ENCODE data around the gene C1GALT1.
"Not testable (repeated sequence)": the region's sequence is repeated elsewhere in the genome, so short reads cannot be mapped to it uniquely, and the experiment has no call there.

The C1GALT1 gene

GRCh38 chr7:7173956-7174632 is 8.2 kb upstream of the C1GALT1 start:
- no peak for DNase-seq

- DNase-seq: no peak
Measured at GRCh38 chr7:7175075-7175695, 7.2 kb upstream of the C1GALT1 start.

- DNase-seq: no peak
Measured at GRCh38 chr7:7176406-7177043, 5.8 kb upstream of the C1GALT1 start.

- DNase-seq: no peak
Measured at GRCh38 chr7:7177044-7177517, 5.3 kb upstream of the C1GALT1 start.

- DNase-seq: no peak
Measured at GRCh38 chr7:7178081-7178480, 4.3 kb upstream of the C1GALT1 start.

- no peak for DNase-seq
Measured at GRCh38 chr7:7178906-7179305, 3.4 kb upstream of the C1GALT1 start.

GRCh38 chr7:7180725-7181449 is 1.5 kb upstream of the C1GALT1 start:
- DNase-seq: no peak

- peak in 1 of 2 experiments; percentile 37 for DNase-seq
Measured at GRCh38 chr7:7181519-7182155, 707 bp upstream of the C1GALT1 start.

GRCh38 chr7:7183061-7183837 is 905 bp downstream of the C1GALT1 start:
- peak; percentile 17 to 60 for DNase-seq

- no peak for DNase-seq
Measured at GRCh38 chr7:7183838-7184463, 1.6 kb downstream of the C1GALT1 start.

- DNase-seq: peak in 1 of 2 experiments; percentile 1
Measured at GRCh38 chr7:7185371-7185989, 3.1 kb downstream of the C1GALT1 start.

- no peak for DNase-seq
Measured at GRCh38 chr7:7188091-7188490, 5.7 kb downstream of the C1GALT1 start.

GRCh38 chr7:7188742-7189141 is 6.4 kb downstream of the C1GALT1 start:
- no peak for DNase-seq

GRCh38 chr7:7190142-7190541 is 7.8 kb downstream of the C1GALT1 start:
- DNase-seq: no peak

- no peak for DNase-seq
Measured at GRCh38 chr7:7191137-7191536, 8.8 kb downstream of the C1GALT1 start.

GRCh38 chr7:7192798-7193788 is 10.7 kb downstream of the C1GALT1 start:
- not testable (repeated sequence) for DNase-seq

- not testable (repeated sequence) for DNase-seq
Measured at GRCh38 chr7:7199592-7199991, 17.2 kb downstream of the C1GALT1 start.

GRCh38 chr7:7200255-7200654 is 17.9 kb downstream of the C1GALT1 start:
- not testable (repeated sequence) for DNase-seq

- DNase-seq: no peak
Measured at GRCh38 chr7:7201578-7202374, 19.4 kb downstream of the C1GALT1 start.

All from NCI-H524 (cell line).